ENCODE measurements around the gene APOL4. TPM values are rescaled to one million over a fixed set of nuclear protein-coding genes. Genes with fewer than 3 reads are reported as not detected.

The APOL4 gene
- total RNA-seq, 2 donors from 2014 or later: 0.52 to 18.1 TPM

DNA sequence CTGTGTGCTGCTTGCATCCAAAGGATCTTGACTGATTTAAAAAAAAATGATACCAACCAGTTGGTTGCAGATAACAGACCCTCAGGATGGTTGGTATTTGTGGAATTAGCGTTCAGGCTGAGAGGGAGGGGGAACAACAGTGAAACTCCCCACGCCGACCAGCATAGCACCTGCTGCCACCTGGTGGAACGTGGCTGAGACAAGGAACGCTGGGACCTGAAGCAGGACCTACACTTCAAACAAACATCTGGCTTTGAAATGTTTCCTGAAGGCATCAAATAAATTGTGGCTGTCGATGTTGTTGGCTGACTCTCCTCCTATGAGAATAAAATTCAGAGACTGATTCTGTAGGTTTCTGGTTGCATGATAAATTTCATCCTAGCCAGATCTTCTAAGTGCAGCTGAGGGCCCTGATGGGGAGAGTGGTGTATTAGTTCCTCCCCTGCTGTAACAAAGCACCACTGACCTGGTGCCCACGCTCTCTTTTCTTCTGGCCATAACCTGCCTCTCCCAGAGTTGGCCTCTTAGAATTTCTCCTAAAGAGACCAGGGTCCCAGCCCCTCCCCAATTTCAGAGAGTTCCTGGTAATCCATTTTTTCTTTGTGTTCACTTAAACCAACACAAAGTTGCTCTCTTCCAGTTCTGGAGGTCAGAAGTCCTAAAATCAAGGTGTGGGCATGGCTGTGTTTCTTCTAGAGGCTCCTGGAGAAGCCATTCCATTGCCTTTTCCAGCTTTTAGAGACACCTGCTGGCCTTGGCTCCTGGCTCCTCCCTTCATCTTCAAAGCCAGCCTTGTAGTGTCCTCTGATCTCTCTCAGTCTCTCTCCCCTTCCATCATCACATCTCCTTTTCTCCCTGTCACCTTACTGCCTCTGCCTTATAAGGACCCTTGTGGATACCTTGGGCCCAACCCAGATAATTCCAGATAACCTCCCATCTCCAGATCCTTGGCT is 20.5 kb upstream of the APOL4 start:
- Histone ChIP-seq H3K27ac (no peak overlapping the region), H3K9me3 (no peaks in the 10 kb centered on the region), H3K27me3 (no peaks in the 10 kb centered on the region), H3K36me3 (replicated peaks in 1 of 2; ENCODE audit: insufficient read depth in 1 of 2, low read depth in 2 of 2) (no peaks in the 10 kb centered on the region), H3K4me3 (no peak overlapping the region), H3K4me1 (no peaks in the 10 kb centered on the region)
- peak; percentile 49 to 62 (median 54) for DNase-seq
- peak; percentile 66 for ATAC-seq
- TF ChIP-seq, protein P1, sequence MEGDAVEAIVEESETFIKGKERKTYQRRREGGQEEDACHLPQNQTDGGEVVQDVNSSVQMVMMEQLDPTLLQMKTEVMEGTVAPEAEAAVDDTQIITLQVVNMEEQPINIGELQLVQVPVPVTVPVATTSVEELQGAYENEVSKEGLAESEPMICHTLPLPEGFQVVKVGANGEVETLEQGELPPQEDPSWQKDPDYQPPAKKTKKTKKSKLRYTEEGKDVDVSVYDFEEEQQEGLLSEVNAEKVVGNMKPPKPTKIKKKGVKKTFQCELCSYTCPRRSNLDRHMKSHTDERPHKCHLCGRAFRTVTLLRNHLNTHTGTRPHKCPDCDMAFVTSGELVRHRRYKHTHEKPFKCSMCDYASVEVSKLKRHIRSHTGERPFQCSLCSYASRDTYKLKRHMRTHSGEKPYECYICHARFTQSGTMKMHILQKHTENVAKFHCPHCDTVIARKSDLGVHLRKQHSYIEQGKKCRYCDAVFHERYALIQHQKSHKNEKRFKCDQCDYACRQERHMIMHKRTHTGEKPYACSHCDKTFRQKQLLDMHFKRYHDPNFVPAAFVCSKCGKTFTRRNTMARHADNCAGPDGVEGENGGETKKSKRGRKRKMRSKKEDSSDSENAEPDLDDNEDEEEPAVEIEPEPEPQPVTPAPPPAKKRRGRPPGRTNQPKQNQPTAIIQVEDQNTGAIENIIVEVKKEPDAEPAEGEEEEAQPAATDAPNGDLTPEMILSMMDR (IDR thresholded peaks at IDR 0.05): peak in 6 of 7 experiments; percentile 45 to 64 (median 55)
- TF ChIP-seq POLR2A (IDR thresholded peaks at IDR 0.05): no peak
- WGBS, 2 donors: 7 to 8% methylated on average over 7 of the region's 7 CpGs
- intact Hi-C loops (cut with DNase I): no loop called here

DNA sequence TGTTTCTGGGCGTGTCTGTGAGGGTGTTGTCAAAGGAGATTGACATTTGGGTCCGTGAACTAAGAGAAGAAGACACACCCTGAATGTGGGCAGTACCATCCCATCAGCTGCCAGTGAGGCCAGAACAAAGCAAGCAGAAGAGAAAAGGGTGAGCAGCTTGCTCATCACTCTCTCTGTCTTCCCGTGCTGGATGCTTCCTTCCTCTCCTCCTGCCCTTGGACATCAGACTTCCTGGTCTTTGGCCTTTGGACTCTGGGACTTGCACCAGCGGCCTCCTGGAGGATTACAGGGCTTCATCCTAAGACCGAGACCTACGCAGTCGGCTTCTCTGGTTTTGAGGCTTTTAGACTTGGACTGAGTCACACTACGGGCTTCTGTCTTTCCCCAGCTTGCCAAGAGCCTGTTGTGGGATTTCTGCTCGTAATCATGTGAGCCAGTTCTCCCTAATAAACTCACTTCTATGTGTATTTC is 18.9 kb upstream of the APOL4 start:
- intact Hi-C loops (cut with DNase I): no loop called here
- no peak overlapping the region for H3K4me3 ChIP-seq
- no peaks in the 10 kb centered on the region for H3K4me1 ChIP-seq
- ATAC-seq (peak; percentile 53), DNase-seq (peak in 1 of 4 donors; percentile 41)
- 53 to 55% methylated on average over 9 of the region's 9 CpGs for WGBS, 2 donors
- no peaks in the 10 kb centered on the region for H3K27me3 ChIP-seq
- TF ChIP-seq POLR2A (IDR thresholded peaks at IDR 0.05): no peak
- TF ChIP-seq, protein P1 (IDR thresholded peaks at IDR 0.05): no peak
- no peaks in the 10 kb centered on the region for H3K36me3 ChIP-seq (replicated peaks in 1 of 2; ENCODE audit: insufficient read depth in 1 of 2, low read depth in 2 of 2)
- H3K9me3 ChIP-seq: no peaks in the 10 kb centered on the region
- no peak overlapping the region for H3K27ac ChIP-seq

DNA sequence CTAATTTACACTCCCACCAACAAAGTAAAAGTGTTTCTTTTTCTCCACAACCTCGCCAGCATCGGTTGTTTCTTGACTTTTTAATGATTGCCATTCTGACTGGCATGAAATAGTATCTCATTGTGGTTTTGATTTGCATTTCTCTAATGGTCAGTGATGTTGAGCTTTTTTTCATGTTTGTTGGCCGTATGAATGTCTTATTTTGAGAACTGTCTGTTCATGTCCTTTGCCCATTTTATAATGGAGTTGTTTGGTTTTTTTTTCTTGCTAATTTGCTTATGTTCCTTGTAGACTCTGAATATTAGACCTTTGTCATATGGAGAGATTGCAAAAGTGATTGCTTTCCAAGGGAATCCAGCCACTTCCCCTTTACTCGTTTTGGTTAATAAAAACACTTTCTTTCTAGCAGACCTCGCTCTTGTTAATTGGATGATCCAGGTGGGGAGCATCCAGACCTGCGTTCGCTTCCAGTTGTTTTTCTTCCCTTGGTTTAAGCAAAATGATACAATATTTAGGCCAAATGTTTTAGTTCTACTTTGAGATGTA is 17.1 kb upstream of the APOL4 start:
- Histone ChIP-seq H3K4me3 (no peak overlapping the region), H3K4me1 (no peaks in the 10 kb centered on the region), H3K27ac (no peak overlapping the region), H3K36me3 (replicated peaks in 1 of 2; ENCODE audit: insufficient read depth in 1 of 2, low read depth in 2 of 2) (no peaks in the 10 kb centered on the region), H3K27me3 (no peaks in the 10 kb centered on the region), H3K9me3 (no peaks in the 10 kb centered on the region)
- intact Hi-C loops (cut with DNase I): no loop called here
- no peak for DNase-seq
- 80 to 83% methylated on average over 7 of the region's 7 CpGs for WGBS, 2 donors
- TF ChIP-seq, protein P1 (IDR thresholded peaks at IDR 0.05): no peak
- TF ChIP-seq POLR2A (IDR thresholded peaks at IDR 0.05): no peak
- no peak for ATAC-seq

DNA sequence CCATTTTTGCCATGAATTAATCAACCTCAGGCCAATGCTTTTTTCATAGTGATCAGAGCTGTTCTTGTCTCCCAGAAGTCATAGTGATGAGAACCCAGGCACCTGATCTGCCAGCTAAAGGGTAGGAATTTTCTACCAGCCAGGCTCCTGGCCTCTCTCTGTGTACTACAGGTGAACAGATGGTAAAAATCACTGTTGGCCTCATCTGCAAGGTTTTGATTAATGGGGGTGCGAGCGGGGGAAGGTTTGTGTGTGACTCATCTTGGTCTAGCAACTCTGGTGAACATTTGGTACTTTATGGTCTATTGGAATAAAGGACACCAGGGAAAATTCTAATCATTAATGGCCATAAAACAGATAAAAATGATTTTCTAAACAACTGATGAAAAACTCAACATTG is 14.4 kb upstream of the APOL4 start:
- no peaks in the 10 kb centered on the region for H3K36me3 ChIP-seq (replicated peaks in 1 of 2; ENCODE audit: insufficient read depth in 1 of 2, low read depth in 2 of 2)
- no peak overlapping the region for H3K4me3 ChIP-seq
- ATAC-seq (no peak), DNase-seq (peak in 2 of 4 donors; percentile 31 to 35)
- intact Hi-C loops (cut with DNase I): no loop called here
- TF ChIP-seq POLR2A (IDR thresholded peaks at IDR 0.05): no peak
- TF ChIP-seq, protein P1 (IDR thresholded peaks at IDR 0.05): no peak
- no peaks in the 10 kb centered on the region for H3K27me3 ChIP-seq
- no peaks in the 10 kb centered on the region for H3K9me3 ChIP-seq
- H3K27ac ChIP-seq: no peak overlapping the region
- 46 to 52% methylated on average over 2 of the region's 2 CpGs for WGBS, 2 donors
- H3K4me1 ChIP-seq: no peaks in the 10 kb centered on the region
